ENCODE measurements around the gene C2orf80.
A peak's percentile ranks its signal among the peaks of the same experiment; 100 is the strongest.
"Not testable (repeated sequence)": the region's sequence is repeated elsewhere in the genome, so short reads cannot be mapped to it uniquely, and the experiment has no call there.

The C2orf80 gene

DNA sequence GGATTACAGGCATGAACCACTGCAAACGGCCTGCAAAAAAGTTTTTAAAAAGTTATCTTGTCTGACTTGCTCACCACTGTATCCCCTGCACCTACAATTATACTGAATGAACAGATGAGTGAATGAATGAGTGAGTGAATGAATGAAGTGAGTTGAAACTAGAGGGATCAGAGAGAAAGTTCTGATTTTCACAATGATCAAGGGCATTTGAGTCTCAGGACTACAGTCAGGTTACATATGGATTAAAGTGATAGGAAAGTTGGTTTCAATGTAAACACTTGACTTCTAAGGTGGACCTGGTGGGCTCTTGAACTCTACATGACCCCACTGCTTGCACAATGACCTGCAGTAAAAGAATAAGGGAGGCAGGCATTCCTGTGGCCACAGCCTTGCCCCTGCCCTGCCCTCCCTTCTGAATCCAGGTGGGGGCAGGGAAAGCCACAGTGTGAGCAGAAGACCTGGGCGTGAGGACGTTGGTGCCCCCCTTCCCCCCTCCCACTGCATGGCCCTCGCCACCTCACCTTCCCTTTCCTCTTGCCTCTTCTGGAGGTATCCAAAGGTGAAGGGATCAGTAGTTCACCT is 10.7 kb downstream of the C2orf80 start:
- no peak for DNase-seq (ENCODE audit: low read depth in 2 of 2)

DNA sequence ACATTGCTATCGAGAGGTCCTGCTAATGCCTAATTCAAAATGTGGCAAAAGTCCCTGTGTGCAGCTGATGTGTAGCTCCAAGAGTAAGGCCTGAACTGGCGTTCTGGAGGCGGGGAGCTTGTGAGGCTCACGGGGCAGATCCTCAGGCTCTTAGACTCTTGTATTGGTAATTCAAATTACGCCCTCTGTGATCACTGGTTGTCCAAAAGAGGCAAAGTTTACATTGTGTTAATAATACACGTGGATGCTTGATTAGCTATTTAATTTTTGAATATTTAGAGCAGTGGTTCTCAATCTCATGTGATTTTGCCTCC is 14.0 kb downstream of the C2orf80 start:
- DNase-seq (ENCODE audit: low read depth in 2 of 2) = no peak

DNA sequence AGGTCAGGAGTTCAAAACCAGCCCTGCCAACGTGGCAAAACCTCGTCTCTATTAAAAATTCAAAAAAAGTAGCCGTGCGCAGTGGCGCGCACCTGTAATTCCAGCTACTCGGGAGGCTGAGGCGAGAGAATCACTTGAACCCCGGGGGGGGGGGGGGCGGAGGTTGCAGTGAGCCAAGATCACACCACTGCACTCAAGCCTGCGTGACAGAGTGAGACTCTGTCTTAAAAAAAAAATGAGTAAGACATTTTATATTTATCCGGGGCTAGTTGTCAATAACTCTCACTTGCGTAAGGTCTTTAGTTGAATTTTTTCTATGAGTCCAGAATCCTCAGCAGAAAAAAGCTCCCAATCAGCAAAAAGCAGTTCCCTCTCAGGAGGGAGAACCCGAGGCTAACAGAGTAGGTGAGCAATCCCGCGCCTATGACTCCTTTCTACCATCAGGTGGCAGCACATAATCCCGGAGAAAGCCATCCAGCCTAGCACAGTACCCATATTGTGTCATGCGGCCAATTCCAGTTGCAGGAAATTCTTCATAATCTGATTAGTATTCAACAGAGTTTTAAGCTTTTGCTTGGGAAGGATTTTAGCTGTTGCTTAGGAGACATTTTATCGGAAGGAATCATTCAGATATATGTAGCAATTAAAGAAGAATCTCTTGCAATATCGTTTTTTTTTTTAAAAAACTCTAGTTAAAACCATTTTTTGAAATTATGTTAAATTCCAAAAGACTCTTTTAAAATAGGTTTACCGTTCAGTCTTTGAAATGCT is 14.6 kb downstream of the C2orf80 start:
- peak; percentile 30 to 53 for DNase-seq (ENCODE audit: low read depth in 2 of 2)

DNA sequence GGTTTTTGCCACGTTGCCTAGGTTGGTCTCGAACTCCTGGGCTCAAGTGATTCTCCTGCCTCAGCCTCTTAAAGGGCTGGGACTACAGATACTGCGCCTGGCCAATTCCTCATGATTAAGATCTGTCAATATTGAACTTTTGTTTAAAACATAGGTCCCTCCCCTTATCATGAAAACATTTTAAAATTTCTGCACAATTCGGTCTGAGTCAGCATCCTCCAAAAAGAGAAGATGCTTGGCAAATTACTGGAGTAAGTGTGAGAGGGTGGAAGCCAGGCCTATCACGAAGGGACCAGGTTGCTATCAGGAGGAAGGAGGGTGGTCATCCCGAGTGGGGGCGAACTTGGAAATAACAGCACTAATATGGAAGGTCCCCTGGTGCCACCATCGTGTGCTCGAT is 15.7 kb downstream of the C2orf80 start:
- no peak for DNase-seq (ENCODE audit: low read depth in 2 of 2)

DNA sequence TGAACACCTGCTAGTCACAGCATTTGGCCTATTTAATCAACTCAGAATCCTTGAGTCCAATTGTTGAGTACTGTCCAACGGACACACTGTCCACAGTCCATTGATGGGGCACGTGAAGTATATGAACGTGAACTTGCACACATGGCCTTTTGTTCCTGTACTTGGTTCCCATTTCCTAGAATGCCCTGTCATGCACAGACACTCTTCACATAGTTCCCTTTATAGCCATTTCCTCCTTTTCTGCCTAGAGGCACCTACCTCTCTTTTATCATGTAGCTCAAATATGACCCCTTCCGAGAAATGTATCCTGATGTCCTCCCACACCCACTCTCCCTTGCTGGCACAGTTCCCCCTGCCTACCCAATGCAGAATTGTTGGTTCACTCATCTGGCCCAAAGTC is 17.7 kb downstream of the C2orf80 start:
- DNase-seq (ENCODE audit: low read depth in 2 of 2) = no peak

DNA sequence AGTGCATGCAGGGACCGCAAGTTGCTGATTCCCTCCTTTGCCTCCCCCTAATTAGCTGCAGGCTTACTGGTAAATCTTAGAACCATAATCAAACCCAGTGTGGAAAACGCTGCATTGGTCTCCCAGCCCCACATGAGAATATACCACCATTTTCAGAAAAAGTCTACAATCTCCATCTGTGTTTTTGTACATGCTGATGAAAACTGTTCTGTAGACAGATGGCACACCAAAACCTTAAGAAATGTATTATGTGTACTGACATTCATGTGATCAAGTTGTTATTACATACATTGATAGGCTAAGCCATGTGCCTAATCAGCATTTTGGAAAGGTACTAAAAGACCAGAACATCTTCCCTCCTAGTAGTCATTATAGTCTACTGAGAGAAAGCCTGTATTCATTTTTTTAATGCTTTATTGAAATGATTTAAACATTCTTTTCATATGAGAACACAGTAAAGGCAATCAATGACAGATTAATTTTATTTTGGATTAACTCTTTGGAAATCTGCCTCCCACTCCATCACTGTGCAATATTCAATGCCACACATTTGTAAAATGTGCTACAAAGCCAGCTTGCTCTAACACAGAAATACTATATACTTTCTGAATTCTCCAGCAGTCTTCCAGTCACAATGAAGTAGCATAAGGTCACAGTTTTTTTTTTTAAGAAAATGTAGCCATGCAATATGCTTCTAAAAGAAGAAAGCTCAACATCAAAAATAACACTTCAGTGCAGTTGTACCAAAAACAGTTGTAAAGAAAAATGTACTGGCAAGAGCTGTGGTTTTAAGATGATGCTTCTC is 24.7 kb downstream of the C2orf80 start:
- DNase-seq (ENCODE audit: low read depth in 2 of 2) = no peak

DNA sequence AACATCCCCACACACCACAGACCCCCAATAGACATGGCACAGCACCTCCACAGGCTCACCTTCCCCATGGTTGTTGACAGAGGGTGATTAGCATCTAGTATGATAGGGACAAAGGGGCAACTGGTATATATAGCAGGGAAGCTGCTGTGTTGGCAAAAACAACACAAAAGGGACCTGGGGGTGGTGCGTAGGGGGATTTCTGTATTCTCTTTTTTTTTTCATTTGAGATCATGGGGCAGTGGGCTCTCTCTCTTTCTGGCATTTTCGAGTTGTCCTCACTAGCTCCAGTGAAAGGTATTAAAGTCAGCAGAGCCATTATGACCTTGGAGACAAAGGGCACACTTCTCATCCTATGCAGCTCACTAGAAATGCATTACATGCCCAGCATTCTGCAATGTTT is 26.3 kb downstream of the C2orf80 start, which contains the start of gene CRYGA:
Gene CRYGA, minus strand, starts transcription at position 101 of the 400 bp plus-strand sequence. Its CDS starts 33 bp downstream, at position 68.
- no peak for DNase-seq (ENCODE audit: low read depth in 2 of 2)

DNA sequence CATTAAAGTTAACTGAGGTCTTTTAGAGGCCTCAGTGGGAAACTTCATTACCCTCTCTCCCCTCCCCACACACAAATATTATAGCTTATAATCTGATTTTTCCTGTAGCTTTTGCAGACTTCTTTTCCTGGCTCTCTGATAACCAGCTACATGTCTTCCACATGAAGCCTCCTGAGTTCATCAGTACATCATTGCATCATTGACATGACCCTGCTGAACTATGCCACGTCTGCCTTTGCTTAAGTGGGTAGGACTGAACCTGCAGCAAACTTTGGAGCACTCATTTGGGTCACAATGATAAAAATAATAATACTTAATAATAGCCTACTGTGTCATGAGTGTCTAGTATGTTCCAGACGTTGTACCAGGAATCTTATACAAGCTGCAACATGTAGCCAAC is 33.4 kb downstream of the C2orf80 start:
- DNase-seq (ENCODE audit: low read depth in 2 of 2) = no peak

DNA sequence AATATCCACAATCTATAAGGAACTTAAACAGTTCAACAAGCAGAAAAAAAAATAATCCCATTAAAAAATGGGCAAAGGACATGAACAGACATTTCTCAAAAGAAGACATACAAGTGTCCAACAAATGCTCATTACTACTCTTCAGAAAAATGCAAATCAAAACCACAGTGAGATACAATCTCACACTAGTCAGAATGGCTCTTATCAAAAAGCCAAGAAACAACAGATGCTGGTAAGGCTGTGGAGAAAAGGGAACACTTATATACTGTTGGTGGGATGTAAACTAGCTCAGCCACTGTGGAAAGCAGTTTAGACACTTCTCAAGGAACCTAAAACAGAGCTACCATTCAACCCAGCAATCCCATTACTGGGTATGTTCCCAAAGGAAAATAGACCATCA is 36.7 kb downstream of the C2orf80 start:
- no peak for DNase-seq (ENCODE audit: low read depth in 2 of 2)

DNA sequence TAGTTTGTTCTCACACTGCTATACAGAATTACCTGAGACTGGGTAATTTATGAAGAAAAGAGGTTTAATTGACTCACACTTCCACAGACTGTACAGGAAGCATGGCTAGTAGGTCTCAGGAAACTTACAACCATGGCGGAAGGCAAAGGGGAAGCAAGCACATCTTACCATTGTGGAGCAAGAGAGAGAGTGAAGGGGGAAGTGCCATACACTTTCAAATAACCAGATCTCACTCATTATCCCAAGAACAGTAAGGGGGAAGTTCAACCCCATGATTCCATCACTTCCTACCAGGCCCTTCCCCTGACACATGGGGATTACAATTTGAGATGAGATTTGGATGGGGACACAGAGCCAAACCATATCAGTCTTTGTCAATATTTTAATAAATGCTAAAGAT is 38.9 kb downstream of the C2orf80 start:
- DNase-seq (ENCODE audit: low read depth in 2 of 2) = no peak

DNA sequence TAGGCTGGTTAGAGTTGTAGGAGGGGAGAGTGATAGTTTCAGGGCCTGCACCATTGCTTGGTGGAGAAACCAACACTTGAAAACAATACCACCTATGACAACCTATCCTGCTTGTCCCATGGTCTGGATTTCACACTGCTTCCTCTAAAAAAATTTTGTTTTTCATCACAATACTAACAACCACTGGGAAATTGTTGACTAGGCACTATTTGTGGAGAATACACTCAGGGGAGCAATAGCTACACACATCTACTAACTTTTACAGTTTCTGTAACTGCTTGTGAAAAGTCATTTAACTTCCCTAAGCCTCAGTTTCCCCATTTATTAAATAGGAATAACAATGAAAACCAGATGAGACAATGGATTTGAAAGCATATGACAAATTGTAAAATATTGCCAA is 39.7 kb downstream of the C2orf80 start:
- no peak for DNase-seq (ENCODE audit: low read depth in 2 of 2)

DNA sequence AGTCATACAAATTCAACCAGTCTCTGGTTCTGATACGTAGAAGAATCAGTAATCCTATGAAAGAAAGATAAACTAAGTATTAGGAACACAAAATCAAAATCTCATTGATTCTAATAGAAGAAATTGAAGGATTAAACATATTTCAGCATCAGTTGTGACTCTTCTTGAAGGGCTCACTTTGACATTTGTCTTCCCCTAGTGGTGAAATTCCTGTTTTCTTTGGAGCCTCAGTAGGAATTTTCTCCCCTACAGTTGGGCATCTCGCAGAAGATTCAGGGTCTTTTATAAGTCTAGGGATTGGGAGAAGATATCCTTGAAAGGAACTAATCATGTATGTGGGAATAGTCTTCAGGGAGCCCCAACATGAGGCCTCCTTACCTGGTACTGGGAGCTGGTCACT is 41.0 kb downstream of the C2orf80 start:
- DNase-seq (ENCODE audit: low read depth in 2 of 2) = no peak

DNA sequence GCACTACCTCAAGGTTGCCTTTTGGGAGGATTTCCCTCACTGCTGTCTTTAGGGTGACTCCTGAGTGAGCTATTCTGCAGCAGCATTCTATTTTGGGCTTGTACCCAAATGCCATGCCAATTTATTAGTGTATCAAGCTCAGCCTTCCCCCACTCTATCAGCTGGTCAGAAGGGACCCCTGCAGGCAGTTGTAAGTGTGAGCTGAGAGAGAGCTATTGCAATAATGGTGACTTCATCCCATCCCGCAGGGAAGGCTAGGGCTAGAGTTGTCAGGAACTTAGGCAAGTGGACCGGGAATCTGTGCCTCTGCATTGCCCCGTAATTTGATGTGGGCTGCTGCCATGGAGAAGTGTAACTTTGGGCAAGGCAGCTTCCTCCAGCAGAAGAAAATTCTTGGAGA is 42.1 kb downstream of the C2orf80 start:
- no peak for DNase-seq (ENCODE audit: low read depth in 2 of 2)

DNA sequence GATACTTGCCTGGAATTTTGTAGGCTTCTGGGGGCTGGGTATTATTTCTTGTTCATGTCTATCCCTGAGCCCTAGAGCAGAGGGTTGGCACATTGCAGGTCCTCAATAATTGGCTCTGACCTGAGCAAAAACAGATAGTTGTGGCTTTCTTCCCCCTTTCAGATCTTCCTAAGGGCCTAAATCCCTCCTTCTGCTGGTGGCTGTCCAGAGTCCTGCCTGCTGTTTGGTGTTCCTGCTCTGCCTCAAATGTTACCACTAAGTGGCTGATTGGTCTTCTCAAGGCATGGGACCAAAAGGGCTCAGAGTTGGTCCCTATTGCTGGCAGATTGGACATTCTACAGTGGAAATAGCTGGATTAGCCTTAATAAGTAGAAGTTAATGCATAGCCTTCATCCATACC is 42.8 kb downstream of the C2orf80 start:
- no peak for DNase-seq (ENCODE audit: low read depth in 2 of 2)

DNA sequence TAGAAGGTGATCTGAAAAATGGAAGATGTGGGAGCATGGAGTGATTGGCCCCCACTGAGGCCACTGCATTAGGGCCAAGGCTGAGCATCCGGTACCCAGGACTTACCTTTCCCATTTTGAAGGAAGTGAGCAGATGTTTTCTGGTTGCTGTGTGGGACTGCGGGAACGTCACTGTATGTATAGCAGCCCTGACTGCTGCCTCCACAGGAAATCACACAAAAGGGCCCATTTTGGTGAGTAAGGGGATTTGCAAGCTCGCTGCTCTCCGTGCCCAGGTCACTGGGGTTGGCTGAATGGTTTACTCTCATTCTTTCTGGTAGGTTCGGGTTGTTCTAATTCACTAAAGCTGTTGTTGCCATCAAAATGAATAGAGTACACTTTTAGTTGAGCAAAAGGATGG is 43.8 kb downstream of the C2orf80 start, which contains the start of gene CRYGB:
Gene CRYGB, minus strand, starts transcription at position 153 of the 400 bp plus-strand sequence. Its CDS starts 38 bp downstream, at position 115.
- no peak for DNase-seq (ENCODE audit: low read depth in 2 of 2)

DNA sequence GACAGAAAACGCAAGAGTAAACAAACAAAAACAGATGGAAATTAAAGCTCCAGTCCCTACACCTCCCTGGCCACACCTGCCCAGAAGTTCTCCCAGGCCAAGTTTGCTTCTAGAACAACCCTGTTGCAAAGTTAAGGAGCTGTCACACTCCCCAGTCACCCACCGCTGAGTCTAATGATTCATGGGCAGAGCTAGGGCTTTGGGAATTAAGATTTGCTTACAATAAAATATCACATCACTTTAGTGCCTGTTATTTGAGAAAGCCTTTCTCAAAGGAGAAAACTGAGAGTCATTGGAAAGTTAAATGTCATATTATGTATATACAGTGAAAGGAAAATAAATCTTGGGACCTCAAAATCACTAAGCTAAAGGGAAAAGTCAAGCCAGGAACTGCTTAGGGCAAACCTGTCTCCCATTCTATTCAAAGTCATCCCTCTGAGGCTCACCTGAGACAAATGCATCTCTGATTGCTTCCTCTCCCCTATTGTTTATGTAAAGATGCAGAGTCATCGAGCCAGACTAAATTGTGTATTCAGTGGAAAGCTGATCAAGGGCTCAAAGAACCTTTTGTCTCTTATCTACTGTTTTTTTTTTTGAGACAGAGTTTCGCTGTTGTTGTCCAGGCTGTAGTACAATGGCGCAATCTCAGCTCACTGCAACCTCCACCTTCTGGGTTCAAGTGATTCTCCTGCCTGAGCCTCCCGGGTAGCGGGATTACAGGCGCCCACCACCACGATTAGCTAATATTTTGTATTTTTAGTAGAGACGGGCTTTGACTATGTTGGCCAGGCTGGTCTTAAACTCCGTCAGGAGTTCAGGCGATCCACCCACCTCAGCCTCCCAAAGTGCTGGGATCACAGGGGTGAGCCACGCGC is 46.7 kb downstream of the C2orf80 start:
- DNase-seq (ENCODE audit: low read depth in 2 of 2) = no peak

DNA sequence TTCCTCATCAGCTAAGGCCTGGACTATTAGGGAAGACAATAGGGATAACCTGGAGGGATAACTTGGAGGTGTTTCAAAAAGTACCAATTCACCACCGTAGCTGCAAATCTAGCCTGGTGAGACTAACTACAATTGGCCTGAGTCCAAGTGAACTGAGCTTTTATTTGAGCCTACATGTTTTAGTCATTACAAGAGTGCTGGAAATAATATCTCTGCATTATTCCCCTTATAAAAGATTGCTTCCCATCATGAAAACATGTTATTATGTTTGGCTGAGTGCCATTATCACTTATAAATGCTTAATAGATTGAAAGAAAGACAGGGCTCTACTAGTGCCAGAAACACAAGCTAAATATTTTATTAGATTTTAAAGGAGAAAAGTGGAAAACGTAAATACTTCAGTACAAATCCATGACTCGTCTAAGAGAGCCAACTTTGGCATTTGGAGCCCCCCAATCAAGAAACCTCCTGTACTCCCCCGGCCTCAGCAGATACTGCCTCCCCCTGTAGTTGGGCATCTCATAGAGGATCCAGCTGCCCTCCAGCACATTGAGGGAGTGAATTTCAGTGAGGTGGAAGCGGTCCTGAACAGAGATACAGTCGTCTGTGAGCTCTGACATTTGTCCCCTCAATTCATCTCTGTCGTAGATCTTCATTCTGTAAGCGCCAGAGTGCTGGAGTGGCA is 47.4 kb downstream of the C2orf80 start:
- no peak for DNase-seq (ENCODE audit: low read depth in 2 of 2)

DNA sequence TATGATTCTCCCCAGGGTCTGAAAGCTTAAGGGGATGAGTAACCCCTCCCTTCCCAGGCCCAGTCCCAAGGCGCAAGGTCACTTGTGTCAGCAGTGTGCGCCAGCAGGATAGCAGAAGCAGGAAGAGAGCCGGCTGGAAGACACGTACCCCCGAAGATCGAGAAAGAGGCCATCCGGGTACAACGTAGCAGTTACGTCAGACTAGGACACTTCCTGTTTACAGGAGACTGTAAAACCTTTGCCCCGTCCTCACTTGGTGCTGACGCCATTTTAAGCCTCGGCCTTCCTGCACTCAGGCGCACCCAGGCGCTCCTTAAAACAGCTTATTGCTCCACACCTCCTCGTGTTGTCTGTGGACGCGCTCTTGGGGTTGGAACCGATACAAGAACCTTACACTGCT is 50.4 kb downstream of the C2orf80 start:
- DNase-seq (ENCODE audit: low read depth in 2 of 2) = no peak

DNA sequence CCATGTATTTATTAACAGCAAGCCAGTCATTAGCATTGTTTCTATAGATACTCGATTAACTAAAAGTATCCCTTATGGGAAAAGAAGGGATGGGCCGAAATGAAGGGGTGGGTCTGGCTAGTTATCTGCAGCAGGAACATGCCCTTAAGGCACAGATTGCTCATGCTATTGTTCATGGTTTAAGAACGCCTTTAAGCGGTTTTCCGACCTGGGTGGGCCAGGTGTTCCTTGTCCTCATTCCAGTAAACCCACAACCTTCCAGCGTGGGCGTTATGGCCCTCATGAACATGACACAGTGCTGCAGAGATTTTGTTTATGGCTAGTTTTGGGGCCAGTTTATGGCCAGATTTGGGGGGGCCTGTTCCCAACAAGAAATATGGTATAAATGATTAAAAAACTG is 51.5 kb downstream of the C2orf80 start:
- DNase-seq (ENCODE audit: low read depth in 2 of 2) = not testable (repeated sequence)

DNA sequence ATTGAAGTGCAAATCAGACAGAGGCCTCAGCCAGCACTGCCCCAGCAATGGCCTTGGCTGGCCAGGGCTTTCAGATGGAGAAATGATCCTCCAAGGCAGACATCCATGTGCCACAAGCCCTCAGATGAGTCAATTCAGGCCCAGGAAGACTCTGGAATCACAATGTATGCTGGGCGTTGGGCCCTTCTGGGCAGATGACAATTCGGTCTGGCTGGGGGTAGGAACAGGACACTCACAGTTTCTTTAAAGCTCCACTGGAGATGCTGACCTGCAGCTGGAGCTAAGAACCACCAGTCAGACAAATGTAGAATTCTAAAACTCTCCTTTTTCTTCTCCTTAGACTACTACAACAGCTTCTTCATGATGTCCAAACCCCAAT is 53.1 kb downstream of the C2orf80 start:
- DNase-seq (ENCODE audit: low read depth in 2 of 2) = no peak

All from stimulated activated CD4-positive, alpha-beta T cell treated with anti-CD3 and anti-CD28 coated beads, Interleukin-15, amount 100 ng/mL, for 48 hours (primary cell).